Measurements from ENCODE around the gene TMEM91.

The TMEM91 gene

DNA sequence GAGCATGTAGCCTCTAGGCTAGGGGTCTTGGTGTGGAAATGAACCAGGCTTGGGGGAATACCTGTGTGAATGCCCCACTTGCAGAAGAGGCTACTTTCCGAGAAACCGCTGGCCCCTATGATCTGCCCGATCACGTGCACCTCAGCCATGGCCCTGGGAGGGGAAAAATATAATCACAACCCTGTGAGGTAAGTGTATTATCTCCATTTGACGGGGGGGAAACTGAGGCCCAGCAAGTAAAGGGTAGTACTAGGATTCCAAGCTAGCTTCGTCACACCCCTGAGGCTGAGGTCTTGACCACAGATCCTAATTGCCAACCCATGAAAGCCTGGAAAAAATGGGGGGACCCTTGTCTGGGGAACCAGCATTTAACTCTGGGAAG lies 13.0 kb upstream of the TMEM91 start:
- no peak for TF ChIP-seq TAF1 (IDR thresholded peaks at IDR 0.05; ENCODE audit: borderline replicate concordance, insufficient read depth, low read length)
- TF ChIP-seq, protein P1, sequence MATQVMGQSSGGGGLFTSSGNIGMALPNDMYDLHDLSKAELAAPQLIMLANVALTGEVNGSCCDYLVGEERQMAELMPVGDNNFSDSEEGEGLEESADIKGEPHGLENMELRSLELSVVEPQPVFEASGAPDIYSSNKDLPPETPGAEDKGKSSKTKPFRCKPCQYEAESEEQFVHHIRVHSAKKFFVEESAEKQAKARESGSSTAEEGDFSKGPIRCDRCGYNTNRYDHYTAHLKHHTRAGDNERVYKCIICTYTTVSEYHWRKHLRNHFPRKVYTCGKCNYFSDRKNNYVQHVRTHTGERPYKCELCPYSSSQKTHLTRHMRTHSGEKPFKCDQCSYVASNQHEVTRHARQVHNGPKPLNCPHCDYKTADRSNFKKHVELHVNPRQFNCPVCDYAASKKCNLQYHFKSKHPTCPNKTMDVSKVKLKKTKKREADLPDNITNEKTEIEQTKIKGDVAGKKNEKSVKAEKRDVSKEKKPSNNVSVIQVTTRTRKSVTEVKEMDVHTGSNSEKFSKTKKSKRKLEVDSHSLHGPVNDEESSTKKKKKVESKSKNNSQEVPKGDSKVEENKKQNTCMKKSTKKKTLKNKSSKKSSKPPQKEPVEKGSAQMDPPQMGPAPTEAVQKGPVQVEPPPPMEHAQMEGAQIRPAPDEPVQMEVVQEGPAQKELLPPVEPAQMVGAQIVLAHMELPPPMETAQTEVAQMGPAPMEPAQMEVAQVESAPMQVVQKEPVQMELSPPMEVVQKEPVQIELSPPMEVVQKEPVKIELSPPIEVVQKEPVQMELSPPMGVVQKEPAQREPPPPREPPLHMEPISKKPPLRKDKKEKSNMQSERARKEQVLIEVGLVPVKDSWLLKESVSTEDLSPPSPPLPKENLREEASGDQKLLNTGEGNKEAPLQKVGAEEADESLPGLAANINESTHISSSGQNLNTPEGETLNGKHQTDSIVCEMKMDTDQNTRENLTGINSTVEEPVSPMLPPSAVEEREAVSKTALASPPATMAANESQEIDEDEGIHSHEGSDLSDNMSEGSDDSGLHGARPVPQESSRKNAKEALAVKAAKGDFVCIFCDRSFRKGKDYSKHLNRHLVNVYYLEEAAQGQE (IDR thresholded peaks at IDR 0.05; ENCODE audit: insufficient read depth in 1 of 2, low read depth in 2 of 2, low read length in 2 of 2), result no peak
- no peak; the same call in 1 of the 2 replicates for TF ChIP-seq POLR2AphosphoS5 (IDR thresholded peaks at IDR 0.05; ENCODE audit: low read depth, low read length)
- TF ChIP-seq SIN3A (IDR thresholded peaks at IDR 0.05; ENCODE audit: borderline replicate concordance, insufficient read depth, low read length), result no peak
- TF ChIP-seq FOXP2 (optimal IDR thresholded peaks at IDR 0.05; ENCODE audit: borderline replicate concordance, extremely low read depth, extremely low read length, insufficient read depth), result no peak

DNA sequence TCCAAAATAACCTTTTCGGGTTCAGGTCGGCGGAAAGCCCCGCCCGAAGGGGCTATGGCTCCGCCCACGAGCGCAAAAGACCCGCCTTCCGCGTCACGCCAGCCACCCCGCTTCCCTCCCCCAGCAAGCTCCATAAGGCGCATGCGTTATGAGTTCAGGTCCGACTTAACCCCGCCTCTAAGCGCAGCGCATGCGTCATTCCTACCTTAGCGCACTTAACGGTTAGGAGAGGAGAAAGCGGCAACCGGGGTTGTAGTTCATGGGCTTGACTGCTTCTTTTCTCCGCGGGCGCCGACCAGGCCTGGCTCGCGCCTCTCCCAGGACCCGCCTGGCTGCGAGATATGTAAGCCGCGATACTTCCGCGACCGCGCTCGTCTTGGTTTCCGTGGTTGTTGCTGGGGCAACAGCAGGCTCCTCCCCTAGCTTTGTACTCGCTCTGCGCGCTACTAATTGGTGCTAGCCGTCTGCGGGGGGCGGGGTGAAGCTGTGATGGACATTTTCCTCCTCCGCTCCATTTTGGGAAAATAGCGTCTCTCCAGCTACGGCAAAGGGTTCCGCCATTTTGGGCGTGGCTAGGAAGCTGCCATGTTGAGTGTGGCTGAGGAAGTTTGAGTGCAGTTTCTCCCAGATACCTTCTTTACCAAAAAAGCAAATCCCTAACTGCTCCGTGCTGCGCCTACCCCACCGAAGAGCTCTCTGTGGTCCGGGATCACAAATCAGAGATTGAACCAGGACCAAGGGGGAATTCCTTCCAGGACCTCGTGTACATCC lies 12.4 kb upstream of the TMEM91 start, which contains the start of gene B9D2:
TSS of gene B9D2 (minus strand) at position 397 of the 771 bp plus-strand sequence. CDS start 630 bp downstream, outside the sequence.
- TF ChIP-seq POLR2AphosphoS5 (IDR thresholded peaks at IDR 0.05; ENCODE audit: low read depth, low read length) (peak; percentile 83), FOXP2 (optimal IDR thresholded peaks at IDR 0.05; ENCODE audit: borderline replicate concordance, extremely low read depth, extremely low read length, insufficient read depth) (peak; percentile 71)
- TF ChIP-seq, protein P1 (IDR thresholded peaks at IDR 0.05; ENCODE audit: insufficient read depth in 1 of 2, low read depth in 2 of 2, low read length in 2 of 2), result no peak

DNA sequence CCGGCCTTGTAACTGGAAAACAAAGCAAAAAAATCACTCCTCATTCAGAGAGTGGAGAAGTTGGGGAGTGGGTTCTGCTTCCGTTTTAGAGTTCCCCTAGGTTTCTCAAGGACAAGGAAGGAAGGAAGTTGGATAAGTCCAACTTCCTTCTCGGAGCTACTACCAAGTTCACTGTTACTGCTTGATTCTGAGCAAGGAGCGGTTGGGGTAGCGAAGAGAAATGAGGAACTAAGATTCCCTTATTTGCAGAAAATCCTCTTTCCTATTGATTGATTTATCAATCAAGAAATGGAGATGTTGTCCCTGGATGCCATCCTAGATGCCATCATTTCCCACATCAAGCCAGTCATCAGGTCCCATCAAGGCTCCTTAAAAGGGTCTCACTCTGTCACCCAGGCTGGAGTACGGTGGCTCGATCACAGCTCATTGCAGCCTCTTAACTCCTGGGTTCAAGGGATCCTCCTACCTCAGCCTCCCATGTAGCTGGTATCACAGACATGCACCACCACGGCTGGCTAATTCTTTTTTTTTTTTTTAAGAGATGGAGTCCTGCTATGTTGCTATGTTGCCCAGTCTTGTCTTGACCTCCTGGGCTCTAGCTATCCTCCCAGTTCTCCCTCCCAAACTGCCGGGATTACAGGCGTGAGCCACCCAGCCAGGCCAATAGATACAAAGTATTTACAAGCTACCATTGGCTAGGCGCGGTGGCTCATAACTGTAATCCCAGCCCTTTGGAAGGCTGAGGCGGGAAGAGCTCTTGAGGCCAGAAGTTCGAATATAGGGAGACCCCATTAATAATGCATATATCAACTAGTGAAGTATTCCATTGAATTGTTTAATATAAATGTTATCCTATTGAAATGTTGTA lies 11.6 kb upstream of the TMEM91 start:
- TF ChIP-seq POLR2AphosphoS5 (IDR thresholded peaks at IDR 0.05; ENCODE audit: low read depth, low read length) (no peak), FOXP2 (optimal IDR thresholded peaks at IDR 0.05; ENCODE audit: borderline replicate concordance, extremely low read depth, extremely low read length, insufficient read depth) (no peak), TAF1 (IDR thresholded peaks at IDR 0.05; ENCODE audit: borderline replicate concordance, insufficient read depth, low read length) (no peak)
- TF ChIP-seq, protein P1 (IDR thresholded peaks at IDR 0.05; ENCODE audit: insufficient read depth in 1 of 2, low read depth in 2 of 2, low read length in 2 of 2), result no peak

DNA sequence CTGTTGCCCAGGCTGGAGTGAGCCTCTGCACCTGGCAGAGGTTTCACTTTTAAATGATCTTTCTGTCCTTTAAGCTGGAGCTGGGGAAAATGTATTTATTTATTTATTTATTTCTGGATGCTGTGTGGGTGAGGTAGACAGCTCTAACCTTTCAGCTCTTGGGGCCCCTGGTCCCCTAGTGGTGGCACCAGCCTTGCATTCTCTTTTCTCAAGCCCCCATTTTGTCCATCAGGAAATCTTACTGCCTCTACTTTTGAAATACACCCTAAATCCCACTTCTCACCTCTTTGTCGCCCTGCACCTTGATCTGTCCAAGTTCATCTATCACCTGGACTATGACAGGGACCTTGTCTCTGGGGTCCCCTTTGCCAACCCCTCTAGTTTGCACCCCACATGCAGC lies 10.2 kb upstream of the TMEM91 start:
- no peak for TF ChIP-seq FOXP2 (optimal IDR thresholded peaks at IDR 0.05; ENCODE audit: borderline replicate concordance, extremely low read depth, extremely low read length, insufficient read depth)
- no peak for TF ChIP-seq SIN3A (IDR thresholded peaks at IDR 0.05; ENCODE audit: borderline replicate concordance, insufficient read depth, low read length)
- TF ChIP-seq, protein P1 (IDR thresholded peaks at IDR 0.05; ENCODE audit: insufficient read depth in 1 of 2, low read depth in 2 of 2, low read length in 2 of 2), result no peak
- no peak for TF ChIP-seq TAF1 (IDR thresholded peaks at IDR 0.05; ENCODE audit: borderline replicate concordance, insufficient read depth, low read length)
- TF ChIP-seq POLR2AphosphoS5 (IDR thresholded peaks at IDR 0.05; ENCODE audit: low read depth, low read length), result no peak

All from PFSK-1 (cell line).